WTC11 (cell line): Measurements from ENCODE around the gene IDE.
"Not testable (repeated sequence)": the region's sequence is repeated elsewhere in the genome, so short reads cannot be mapped to it uniquely, and the experiment has no call there.

Experiments used
- CTCF ChIP-seq: fragments of 200-600 bp; IDR thresholded peaks from 2 replicates; pipeline ENCODE4 v1.8.0; 2022; ENCODE audit warnings: antibody characterized with exemption
- E2F4 ChIP-seq: sonication (generic); formaldehyde crosslinking; IDR thresholded peaks from 2 replicates; pipeline ENCODE4 v1.8.1; 2022; ENCODE audit warnings: low read depth, mild to moderate bottlenecking, moderate library complexity, missing genetic modification reagents, borderline replicate concordance
- E2F5 ChIP-seq: sonication (generic); formaldehyde crosslinking; IDR thresholded peaks from 2 replicates; pipeline ENCODE4 v1.8.1; 2022; ENCODE audit warnings: mild to moderate bottlenecking, moderate library complexity, missing genetic modification reagents
- MAX ChIP-seq: sonication (generic); formaldehyde crosslinking; IDR thresholded peaks from 2 replicates; pipeline ENCODE4 v1.8.0; 2022; ENCODE audit warnings: mild to moderate bottlenecking, missing genetic modification reagents
- NFYB ChIP-seq: sonication (generic); formaldehyde crosslinking; conservative IDR thresholded peaks from 2 replicates; pipeline ENCODE4 v1.8.0; 2022; ENCODE audit warnings: low read depth, missing genetic modification reagents
- NR2C2 ChIP-seq: sonication (generic); formaldehyde crosslinking; IDR thresholded peaks from 2 replicates; pipeline ENCODE4 v1.8.0; 2022; ENCODE audit warnings: mild to moderate bottlenecking, missing genetic modification reagents
- NR3C1 ChIP-seq: sonication (generic); formaldehyde crosslinking; conservative IDR thresholded peaks from 2 replicates; pipeline ENCODE4 v1.8.1; 2023; ENCODE audit warnings: low read depth, mild to moderate bottlenecking, missing genetic modification reagents
- PREB ChIP-seq: sonication (generic); formaldehyde crosslinking; IDR thresholded peaks from 2 replicates; pipeline ENCODE4 v1.8.1; 2022; ENCODE audit warnings: mild to moderate bottlenecking, missing genetic modification reagents, moderate library complexity, borderline replicate concordance
- USF1 ChIP-seq: sonication (generic); formaldehyde crosslinking; IDR thresholded peaks from 2 replicates; pipeline ENCODE4 v1.8.0; 2022; ENCODE audit warnings: mild to moderate bottlenecking, missing genetic modification reagents
- ZNF232 ChIP-seq: sonication (generic); formaldehyde crosslinking; IDR thresholded peaks from 2 replicates; pipeline ENCODE4 v1.8.0; 2022; ENCODE audit warnings: mild to moderate bottlenecking, missing genetic modification reagents
- ZSCAN18 ChIP-seq: fragments of 250-450 bp; sonication (Bioruptor Pico); IDR thresholded peaks from 2 replicates; pipeline ENCODE4 v2.1.2; 2022; ENCODE audit warnings: mild to moderate bottlenecking, moderate library complexity

- TF ChIP-seq MAX; CTCF; E2F4 (CRISPR knock-in tag); NR3C1; USF1 (CRISPR knock-in tag); E2F5 (CRISPR knock-in tag); ZSCAN18 (CRISPR knock-in tag); PREB (CRISPR knock-in tag); NR2C2 (CRISPR knock-in tag); NFYB (CRISPR knock-in tag); ZNF232 (CRISPR knock-in tag): not testable (repeated sequence)
Measured at GRCh38 chr10:92454955-92455354, 118.9 kb downstream of the IDE start.
